G401.6 (cell line): ENCODE measurements around the gene FHIT.

Source experiments
- FAIRE-seq: peaks from 2 replicates; lab custom pipeline; 2012; peaks lifted over from hg19 to GRCh38; lab: Jason Lieb, UNC

The FHIT gene

DNA sequence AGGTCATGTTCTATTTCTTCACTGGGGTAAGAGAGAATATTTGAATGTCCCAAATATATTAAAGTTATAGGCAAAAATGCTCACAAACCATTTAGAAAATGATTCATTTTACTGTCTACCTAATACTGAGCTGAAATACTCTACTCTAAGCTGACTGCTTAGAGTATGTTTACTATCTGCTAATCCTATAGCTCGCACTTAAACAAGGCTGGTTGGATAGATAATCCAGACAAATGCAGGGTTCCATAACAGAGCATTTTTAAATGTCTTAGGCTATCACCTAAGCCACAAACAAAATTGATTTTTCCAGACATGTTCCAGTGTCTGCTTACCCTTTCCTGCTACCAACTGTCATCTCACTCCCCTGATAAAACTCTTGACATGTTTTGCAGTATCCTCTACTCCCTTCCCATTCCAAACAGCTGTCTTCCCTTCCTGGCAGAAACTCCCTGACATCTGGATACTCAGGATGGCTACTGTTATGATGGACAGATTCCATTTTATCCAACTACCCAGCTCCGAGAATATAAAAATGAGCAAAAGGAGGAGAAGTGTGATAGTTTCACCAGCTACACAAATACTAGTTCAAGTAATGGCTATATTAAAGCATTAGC lies 1034.7 kb downstream of the FHIT start:
- FAIRE-seq = no peak

DNA sequence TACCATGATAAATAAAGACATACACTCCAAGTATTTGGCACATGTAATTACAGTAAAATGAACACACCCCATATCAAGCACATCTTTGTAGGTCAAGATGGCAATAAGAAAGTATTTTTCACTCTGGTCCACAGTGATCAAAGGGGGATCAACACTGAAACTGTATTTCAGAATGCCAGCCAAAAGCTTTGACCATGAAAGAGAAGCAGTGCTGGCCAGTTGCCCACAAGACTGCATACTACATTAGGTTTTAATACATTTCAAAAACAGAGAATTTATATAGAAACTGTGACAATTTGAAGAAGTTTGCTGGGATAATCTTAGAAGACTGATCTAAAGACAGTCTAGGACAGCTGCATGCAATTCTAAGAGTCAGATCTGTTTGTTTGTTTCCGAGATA lies 1035.3 kb downstream of the FHIT start:
- no peak for FAIRE-seq

DNA sequence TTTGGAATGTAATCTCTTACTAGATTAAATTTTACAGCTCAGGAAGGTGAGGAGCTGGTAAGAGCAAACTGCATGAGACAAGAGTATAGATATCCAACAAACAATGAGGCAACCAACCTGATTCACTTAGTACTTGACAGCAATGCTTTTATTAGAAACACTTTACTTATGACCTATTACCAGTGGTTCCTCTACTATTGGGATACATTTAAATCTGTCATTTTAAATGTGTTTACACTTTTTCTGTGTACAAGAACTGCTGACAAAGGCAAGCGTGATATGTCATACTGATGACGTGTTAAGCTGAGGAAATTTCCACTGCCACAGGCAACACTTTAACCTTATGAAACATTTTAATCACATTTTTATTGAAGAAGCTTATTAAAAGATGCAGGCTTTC lies 1043.3 kb downstream of the FHIT start:
- no peak for FAIRE-seq

DNA sequence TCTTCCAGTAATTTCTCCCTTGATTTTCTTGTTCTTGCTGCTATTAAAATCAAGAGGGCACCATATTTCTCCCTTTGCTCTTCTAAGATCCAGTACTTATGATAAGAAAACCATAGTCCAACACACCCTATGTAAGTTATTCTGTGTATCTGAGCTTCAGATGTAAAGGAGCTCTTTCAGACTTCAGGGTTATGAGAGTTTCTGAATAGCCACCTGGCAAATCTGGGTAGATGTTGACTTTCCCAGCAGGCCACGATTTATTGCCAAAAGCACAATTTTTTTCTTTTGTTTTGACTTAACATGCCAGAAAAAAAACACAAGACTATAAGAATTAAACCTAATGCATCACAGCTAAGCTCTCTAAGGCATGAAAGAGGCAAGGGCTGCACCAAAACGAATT lies 1045.0 kb downstream of the FHIT start:
- FAIRE-seq = no peak

DNA sequence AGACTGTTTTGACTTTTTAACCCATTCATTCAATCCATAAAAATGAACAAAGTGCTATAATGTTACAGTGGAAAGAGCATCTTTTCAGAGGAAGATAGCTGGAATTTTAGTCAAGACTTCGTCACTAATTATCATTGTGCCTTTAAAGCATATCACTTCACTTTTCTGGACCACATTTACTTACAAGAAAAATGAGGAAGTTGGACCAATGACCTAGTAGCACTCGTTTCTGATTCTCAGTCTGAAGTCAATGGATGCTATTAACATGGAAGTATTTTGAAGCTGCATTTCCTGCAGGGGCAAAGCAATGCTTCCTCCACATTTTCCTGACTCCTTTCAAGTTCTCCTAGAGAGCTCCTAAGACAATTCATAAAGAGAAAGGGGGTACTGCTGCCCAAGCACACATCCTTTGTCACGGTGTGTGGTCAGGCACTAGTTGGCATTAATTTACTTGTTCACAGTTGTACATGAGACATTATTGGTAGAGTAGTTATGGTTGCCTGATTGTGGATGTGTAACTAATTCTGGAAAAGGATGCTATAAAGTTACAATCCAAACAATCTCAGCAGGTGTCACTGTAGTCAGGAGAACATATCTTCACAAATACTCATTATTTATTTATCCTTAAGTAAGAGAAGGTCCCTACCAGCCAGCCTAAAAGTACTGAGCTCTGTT lies 1049.1 kb downstream of the FHIT start:
- FAIRE-seq = no peak

DNA sequence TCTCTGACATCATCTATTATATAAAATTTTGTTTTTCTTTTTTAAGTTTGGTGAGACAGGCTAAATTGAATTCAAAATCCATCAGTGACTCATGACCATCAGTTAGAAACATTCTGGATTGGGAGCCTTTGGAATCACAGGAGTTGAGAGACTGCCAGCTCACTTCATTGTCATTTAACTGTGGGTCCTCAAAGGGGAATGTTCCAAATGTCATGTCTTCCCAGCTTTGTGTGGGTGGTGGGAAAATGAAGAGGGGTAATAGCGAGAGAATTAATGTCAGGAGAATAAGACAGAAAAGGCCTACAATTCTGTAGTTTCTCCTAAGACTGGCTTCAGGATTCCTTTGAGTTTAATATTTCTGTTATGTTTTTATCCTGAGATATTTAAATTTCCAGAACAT lies 1051.9 kb downstream of the FHIT start:
- no peak for FAIRE-seq

DNA sequence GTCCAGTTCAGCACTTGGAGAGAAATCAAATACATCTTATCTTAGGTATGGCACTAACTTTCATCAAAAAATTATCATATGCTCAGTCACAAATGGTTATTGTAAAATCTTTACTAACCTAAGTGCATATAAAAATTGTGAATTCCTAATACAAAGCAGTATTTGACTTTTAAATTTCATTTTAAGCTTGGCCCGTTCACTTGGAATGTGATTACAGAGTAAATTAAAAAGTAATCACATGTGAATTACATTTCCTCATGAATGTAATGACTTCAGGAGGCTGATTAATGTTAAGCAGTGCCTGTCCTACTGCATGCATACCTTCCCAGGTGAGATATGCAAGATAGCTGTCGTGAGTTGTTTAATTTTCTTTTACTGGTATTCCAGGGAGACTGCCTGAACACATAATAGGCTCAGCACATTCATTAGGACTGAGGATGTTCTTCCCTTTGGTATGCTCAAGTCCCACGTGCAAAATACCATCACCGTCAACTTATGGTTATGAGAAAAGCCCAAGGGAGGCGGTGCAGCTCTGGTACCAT lies 1053.0 kb downstream of the FHIT start:
- no peak for FAIRE-seq

DNA sequence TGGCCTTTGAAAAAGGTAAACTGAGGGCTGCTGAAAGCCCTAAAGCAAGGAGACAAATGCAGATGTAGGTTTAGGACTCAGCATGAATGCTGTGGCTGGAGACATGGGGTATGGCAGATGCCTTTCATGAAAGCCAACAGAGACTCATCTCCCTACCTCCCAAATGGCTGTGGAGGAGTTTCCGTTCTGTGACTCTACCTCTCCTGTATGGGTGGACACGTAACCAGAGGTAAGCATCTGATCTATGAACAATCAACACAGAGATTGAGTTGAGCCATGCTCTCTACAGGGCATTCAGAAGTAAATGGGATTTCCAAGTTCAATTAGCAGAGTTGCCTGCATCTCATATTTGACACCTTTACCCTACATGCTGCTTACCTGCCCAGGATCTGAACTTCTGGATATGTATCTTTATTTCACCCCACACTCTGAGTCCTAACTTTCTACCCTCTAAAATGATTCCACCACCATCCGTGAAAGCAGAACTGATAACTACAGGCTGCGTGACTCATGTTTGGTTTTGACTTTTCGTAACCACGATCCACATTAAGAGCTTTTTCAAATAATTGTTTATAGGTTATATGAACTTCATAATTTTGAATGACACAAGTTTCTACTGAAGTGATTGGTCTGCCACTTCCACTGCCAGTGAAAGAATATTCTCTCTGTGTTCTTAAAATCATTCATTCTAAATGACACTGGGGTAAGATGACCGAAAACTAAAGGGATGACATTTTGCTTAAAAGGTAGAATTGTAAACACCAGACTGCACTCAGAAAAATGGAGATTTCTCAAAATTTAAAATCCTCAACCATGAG lies 1058.7 kb downstream of the FHIT start:
- no peak for FAIRE-seq

DNA sequence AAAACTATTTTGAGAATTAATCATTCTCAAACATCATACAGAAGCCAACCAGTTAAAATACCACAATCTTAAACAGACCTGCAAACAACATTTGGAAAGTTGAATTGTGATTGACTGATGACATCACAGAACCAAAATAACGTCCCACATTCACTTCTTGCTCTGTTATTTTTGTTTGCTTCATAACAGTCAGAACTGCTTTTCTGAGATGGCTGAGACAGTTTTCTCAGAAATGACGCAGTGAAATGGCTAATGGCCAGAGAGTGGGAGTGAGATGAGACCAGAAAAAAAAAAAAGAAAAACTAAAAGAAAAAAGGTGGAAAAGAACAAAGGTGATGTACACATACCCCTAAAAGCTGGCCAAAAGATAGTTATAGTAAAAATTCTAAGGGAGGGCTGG lies 1061.2 kb downstream of the FHIT start:
- FAIRE-seq = no peak

DNA sequence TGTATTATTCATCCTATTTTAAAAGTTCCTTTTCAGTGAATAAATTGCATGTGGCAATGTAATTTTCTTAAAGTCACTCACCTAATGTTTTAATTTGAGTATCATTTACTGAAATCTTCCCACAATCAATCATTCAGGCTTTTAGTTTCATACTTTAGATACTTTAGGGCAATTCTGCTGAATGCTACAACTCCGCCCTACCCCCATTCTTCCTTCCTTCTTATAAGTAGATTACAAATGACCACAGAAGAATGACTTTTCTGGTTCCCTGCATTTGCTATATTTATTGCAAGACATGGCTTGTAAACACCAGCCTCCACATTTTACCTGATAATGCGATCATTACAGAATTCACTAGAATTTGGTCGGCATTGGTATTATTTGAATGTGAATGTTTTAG lies 1061.9 kb downstream of the FHIT start:
- FAIRE-seq = no peak

DNA sequence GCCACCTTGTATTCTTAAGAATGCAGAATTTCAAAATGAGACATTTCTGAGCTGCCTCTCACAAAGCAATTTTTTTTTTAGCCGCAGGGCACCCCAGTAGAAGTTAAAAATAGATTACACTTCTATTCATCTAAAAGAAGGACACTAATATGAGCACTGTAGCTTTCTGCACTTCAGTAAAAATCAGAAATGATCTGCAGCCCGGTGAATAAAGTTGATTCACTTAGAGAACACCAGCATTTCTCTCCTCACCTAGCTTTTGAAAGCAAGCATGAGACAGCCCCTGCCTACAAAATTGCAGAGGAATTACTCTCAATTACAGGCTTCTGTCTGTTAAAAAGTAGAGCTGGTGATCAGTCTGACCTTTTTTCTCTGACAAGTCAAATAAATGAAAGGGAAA lies 1062.4 kb downstream of the FHIT start:
- no peak for FAIRE-seq

DNA sequence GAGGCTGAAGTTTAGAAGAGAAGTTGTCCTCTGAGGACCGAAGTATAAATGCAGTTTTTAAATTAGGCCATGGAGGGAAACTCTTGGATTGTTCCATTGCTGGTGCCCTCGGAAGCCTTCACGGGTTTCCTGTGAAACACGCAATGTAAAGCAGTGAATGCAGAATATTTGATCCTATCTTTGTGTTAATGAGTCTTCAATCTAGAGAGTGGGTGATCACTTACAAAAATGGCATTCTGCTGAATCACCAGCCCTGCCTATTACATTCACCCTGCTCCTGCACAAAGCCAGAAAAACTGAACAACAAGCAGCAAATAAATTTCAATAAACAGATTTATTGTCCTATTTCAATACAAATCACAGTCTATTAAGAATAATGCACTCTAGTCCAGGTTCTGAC lies 1063.9 kb downstream of the FHIT start:
- no peak for FAIRE-seq

DNA sequence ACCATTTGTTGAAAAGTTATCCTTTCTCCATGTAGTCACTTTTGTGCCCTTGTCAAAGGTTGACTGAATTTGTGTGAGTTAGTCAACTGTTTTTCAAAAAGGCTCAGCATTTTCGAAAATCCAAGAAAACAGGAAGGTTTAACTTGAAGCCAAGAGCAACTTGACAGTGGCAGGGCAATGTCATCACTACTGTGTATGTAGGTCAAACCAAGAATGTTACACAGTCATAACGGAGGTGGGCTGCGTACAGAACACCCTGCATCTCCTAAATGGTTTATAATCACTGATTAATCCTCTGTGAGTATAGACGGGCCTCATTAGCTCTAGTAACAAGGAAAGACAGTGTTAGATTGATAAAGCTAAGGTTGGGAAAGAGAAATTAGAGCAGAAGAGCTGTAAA lies 1064.9 kb downstream of the FHIT start:
- FAIRE-seq = no peak

DNA sequence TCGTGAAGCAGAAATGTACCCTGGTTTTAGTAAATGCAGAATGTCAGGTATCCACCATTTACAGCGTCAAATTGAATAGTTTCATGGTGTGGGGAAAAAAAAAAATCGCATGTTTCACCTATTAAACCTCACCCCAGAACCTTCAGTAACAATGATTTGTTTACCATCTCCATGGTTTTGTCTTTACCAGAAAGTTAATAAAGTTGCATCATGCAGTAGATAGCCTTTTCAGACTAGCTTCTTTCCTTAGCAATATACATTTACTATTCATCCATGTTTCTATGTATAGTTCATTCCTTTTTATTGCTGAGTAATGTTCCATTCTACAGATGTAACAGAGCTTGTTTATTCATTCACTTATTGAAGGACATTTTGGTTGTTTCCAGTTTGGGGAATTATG lies 1066.1 kb downstream of the FHIT start:
- FAIRE-seq = no peak

DNA sequence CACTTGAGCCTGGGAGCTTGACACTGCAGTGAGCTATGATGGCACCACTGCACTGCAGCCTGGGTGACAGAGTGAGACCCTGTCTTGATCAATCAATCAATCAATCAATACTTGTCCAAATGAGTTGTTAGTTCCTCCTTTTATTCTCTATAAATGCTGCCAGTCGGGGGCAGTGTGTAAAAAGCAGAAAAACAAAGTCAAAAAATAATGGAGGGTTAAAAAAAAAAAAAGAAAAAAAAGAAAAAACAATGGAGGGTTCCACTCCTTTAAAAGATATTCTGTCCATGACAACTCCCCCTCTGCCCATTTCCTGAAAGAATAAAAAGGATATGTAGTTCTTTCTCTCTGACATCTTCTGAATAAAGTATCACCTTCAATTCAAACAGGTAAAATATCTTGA lies 1068.6 kb downstream of the FHIT start:
- FAIRE-seq = no peak

DNA sequence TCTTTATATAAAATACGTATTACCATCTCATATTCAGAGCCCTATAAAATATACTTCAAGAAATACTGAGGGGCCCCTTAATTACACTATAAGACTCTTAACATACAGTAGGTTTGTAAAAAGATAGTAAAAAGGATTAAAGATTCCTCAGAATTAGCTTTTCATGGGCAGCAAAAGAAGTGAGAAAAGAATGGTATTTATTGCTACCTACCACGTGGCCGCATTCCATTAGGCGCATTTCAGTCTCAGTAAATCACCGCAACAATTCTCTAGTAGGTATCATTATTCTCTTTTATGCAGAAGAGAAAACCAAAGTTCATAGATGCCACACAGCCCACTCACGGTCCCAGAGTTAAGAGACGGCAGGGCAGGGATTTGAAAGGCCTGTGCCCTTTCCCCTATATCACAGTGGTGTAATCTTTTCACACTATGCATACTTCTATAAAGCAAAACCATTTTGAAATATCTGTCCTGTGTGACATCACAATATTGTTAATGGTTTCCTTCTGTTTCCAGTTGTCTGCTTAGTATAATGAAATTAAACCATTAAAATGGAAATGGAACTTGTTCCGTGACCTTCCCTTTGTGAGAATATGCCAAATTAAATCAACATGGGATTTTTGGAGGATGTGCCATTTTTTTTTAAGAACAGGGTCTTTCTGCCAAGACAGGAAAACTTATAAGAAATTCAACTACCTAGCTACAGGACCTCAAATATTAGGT lies 1072.2 kb downstream of the FHIT start:
- no peak for FAIRE-seq

DNA sequence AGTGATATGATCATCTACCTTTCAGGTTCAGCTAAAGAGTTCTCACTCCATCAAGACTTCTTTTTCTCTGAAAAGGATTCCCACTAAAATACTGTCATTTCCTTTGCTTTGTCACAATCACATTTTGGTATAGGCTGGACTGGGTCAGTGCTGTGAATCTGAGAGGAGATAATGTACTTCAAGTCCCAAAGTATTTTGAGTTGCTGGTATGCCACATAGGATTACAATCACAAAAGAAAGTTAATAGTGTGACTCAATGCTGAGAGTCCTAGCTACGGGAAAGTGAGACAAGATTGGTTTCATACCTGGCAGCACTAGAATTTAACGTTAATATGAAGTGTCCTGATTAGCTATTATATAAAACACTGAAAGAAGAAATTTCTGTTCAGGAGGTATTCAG lies 1073.5 kb downstream of the FHIT start:
- no peak for FAIRE-seq

DNA sequence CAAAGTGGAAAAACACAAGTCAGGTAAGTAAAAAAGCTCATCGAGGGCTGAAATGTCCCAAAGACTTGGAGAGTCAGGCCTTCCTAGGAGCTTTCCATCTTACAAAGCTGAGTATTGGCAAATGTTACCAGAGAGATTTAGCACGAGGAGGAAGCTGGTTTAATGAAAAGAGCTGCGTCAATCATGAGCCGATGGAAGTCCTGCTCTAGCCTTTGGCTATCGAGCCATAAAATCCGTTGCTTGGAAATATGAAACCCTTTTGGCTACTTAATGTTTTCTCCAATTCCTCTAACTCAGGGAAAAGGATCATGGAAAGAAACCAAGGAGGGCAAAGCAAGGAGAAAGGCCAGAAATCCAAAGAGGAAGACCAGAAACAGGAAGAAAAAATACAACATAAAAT lies 1074.6 kb downstream of the FHIT start:
- no peak for FAIRE-seq

DNA sequence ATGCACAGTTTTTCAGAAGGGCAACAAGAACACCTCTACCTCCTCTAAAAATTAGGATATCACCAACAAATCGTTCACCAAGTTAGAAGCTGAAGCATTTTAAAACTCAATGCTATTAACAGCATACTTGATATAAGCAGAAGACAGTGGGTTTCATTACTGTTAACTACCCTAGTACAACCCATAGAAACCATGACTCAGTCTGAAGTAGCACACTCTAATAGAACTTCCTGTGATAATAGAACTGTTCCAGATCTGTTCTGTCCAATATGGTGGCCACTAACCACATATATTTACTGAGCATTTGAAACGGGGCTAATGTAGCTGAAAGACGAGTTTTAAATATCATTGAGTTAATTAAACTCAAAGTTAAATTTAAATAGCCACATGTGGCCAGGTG lies 1075.6 kb downstream of the FHIT start:
- FAIRE-seq = no peak

DNA sequence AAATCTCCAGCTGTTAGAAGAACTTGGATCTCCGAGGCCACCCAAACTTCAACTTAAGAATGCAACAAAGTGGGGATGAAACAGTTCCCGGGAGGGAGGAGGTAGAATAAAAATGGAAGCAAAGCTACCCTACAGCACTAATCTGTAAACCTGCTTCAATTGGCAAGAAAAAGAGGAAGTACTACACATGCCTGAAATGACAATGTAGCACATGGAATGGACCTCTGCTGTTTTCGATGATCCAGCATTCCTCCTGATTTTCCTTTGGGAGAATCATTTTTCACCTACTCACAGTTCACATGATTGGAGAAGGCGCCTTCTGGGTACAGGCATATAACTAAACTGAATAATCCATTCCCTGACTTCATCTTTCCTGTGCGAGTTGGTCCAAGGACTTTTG lies 1081.5 kb downstream of the FHIT start:
- FAIRE-seq = no peak

DNA sequence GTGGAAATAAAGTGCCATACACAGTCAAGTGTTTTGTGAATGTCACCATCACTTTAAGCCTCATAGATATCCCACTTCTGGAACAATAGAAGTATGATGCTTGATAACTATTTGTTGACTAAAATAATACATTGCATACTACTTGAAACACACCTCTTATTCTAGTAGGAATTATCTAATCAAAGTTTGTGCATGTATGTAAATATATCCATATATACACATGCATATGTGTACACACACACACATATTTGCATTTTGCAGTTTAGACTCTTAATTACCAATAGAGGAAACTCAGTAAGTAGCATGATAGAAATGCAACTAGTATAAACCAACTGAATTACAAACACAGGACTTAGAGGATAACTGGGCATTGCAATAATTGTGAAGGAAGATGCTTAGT lies 1084.1 kb downstream of the FHIT start:
- FAIRE-seq = no peak

DNA sequence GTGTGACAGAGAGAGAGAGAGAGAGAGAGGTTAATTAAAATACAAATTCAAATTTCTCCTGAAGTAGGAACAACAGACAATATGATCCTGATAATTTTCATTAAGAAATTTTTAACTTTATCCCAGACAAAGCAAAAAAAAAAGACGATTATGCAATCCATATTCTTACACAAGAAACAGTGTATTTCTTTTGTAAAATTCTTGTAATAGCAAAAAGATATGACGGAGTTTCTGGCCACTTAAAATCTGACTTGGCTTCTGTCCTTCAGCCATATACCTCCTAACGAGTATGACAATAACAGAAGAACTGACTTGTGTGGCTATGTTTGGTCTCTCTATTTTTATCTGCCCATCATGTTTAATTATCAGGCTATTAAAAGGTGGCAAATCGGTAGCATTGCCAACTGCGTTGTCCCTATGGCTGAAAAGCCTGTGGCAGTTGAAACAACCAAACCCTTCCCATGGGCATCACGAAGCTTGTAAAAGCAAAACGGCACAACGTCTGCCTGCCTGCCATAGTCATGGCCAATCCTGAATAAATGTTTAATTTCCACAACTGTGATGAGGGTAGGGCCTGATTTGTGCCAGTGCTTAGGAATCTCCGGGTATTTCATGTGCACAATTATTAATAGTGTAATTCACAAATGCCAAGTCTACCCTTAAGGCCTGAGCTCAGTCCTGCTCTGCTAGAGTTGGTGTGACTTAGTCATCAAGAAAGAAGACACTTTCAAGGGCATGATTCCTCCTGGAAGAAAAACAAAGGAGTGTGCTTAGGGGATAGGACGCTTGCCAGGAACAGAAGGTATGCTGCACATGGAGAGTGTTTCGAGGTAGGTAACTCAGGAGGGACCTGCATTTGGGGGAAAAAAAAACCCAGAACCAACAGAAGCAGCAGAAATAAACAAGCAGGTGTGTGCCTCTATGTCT lies 1090.2 kb downstream of the FHIT start:
- no peak for FAIRE-seq
